Hepatocyte (in vitro differentiated cells): Measurements from ENCODE around the gene PLXNB2. TPM values are rescaled to one million over a fixed set of nuclear protein-coding genes. Genes with fewer than 3 reads are reported as not detected.

ENCODE experiments used
- DNase-seq: peaks from one replicate; pipeline ENCODE4 v3.0.0-alpha.2; 2016; ENCODE audit warnings: low spot score
- H2AFZ ChIP-seq: fragments of 200-600 bp; sonication (generic); 2 replicates; pipeline ENCODE4 v1.6.0; 2016; ENCODE audit warnings: antibody characterized with exemption, mild to moderate bottlenecking
- H3K27ac ChIP-seq: fragments of 200-600 bp; sonication (generic); 2 replicates; pipeline ENCODE4 v1.5.1; 2016; ENCODE audit warnings: mild to moderate bottlenecking
- H3K27me3 ChIP-seq: fragments of 200-600 bp; sonication (generic); 2 replicates; pipeline ENCODE4 v1.6.1; 2016
- H3K36me3 ChIP-seq: fragments of 200-600 bp; sonication (generic); replicated peaks from 2 replicates; pipeline ENCODE4 v1.5.1; 2016; ENCODE audit warnings: low read depth; ENCODE audit not compliant: insufficient read depth
- H3K4me1 ChIP-seq: fragments of 200-600 bp; sonication (generic); 2 replicates; pipeline ENCODE4 v1.5.1; 2016; ENCODE audit warnings: mild to moderate bottlenecking, moderate library complexity; ENCODE audit not compliant: insufficient read depth
- H3K4me2 ChIP-seq: fragments of 200-600 bp; sonication (generic); 2 replicates; pipeline ENCODE4 v1.6.0; 2016
- H3K4me3 ChIP-seq: fragments of 200-600 bp; sonication (generic); 2 replicates; pipeline ENCODE4 v1.5.1; 2016; ENCODE audit warnings: mild to moderate bottlenecking
- H3K79me2 ChIP-seq: fragments of 200-600 bp; sonication (generic); 2 replicates; pipeline ENCODE4 v1.6.0; 2017; ENCODE audit warnings: mild to moderate bottlenecking
- H3K9me2 ChIP-seq: fragments of 200-600 bp; sonication (generic); replicated peaks from 2 replicates; pipeline ENCODE4 v1.6.0; 2017; ENCODE audit warnings: mild to moderate bottlenecking; ENCODE audit not compliant: insufficient read depth
- H3K9me3 ChIP-seq: fragments of 200-600 bp; sonication (generic); 2 replicates; pipeline ENCODE4 v1.5.1; 2016; ENCODE audit warnings: low read depth, mild to moderate bottlenecking
- H4K20me1 ChIP-seq: fragments of 200-600 bp; sonication (generic); 2 replicates; pipeline ENCODE4 v1.6.0; 2016; ENCODE audit warnings: mild to moderate bottlenecking; ENCODE audit not compliant: insufficient read depth, poor library complexity, severe bottlenecking
- EZH2 ChIP-seq: fragments of 200-600 bp; sonication (generic); IDR thresholded peaks from 2 replicates; pipeline ENCODE4 v1.6.1; 2016; ENCODE audit warnings: antibody characterized with exemption, mild to moderate bottlenecking, borderline replicate concordance
- EZH2phosphoT487 ChIP-seq: fragments of 200-600 bp; sonication (generic); IDR thresholded peaks from one replicate; pipeline ENCODE4 v1.6.1; 2018; ENCODE audit warnings: antibody characterized with exemption, mild to moderate bottlenecking, low read depth, moderate library complexity; ENCODE audit not compliant: unreplicated experiment, severe bottlenecking
- WGBS: methylation state at CpG from one replicate; pipeline ENCODE4 v1.1.6; 2016; ENCODE audit warnings: low lambda C conversion rate; ENCODE audit errors: missing lambda C conversion rate; 5-methylcytosine and 5-hydroxymethylcytosine counted together
- polyA plus RNA-seq: library from polyadenylated mRNA; unstranded; fragments of >200 nt; fragmentation: Nextera tagmentation; extraction: Ambion mirVana; gene quantifications from 2 replicates; pipeline ENCODE4 v1.2.1, GENCODE V29; 2016
- total RNA-seq: library from RNA; depleted of rRNA; stranded (reverse); fragments of >200 nt; gene quantifications from 2 replicates; pipeline ENCODE4 v1.2.3, GENCODE V29; 2014
- TF ChIP-seq, protein P1 (sequence below): fragments of 200-600 bp; sonication (generic); IDR thresholded peaks from 2 replicates; pipeline ENCODE4 v1.5.1; 2016; ENCODE audit warnings: antibody characterized with exemption, mild to moderate bottlenecking; ENCODE audit not compliant: poor library complexity

Gene PLXNB2
- total and polyA plus RNA-seq, 2 experiments from 2014 or later, result 113 to 147 TPM

DNA sequence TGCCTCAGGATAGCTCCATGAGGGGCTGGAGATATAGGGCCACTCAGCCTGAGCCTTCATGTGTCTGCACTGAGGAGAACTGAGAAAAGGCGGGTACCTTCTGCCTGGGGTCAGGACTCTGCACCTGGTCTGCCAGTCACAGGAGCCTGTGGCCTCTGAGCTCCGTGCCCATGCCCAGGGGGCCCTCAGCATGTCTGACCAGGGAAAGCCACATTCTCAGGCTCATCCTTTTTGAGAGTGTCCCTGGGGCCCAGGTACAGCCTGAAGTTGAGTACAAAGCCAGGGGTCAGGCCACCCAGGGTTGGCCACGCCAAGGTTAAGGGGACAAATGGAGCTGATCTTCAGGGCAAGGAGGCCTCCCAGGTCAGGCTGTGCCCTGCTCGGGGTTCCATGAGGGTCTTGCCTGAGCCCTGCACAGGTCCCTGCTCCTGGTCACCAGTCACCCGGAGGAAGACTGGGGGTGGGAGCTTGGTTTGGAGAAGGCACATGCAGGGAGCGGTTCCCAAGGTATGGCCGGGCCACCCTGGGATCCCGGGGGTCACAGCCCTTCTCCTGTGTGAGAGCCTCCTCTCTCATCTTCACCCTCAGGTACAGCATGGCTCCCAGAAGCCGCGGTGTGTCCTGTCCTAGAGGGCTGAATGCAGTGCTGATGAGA, 13.4 kb upstream of the PLXNB2 start:
- no peak overlapping the region for H3K4me3 ChIP-seq
- H3K79me2 ChIP-seq, result no peaks in the 10 kb centered on the region
- no peaks in the 10 kb centered on the region for H3K36me3 ChIP-seq
- WGBS, result 91% methylated on average over 10 of the region's 10 CpGs
- DNase-seq, result no peak
- H3K4me2 ChIP-seq, result no peak overlapping the region
- no peaks in the 10 kb centered on the region for H4K20me1 ChIP-seq
- H3K4me1 ChIP-seq, result no peaks in the 10 kb centered on the region
- no peak overlapping the region for H3K27ac ChIP-seq
- TF ChIP-seq EZH2phosphoT487 (no peak), EZH2 (no peak)
- TF ChIP-seq, protein P1, sequence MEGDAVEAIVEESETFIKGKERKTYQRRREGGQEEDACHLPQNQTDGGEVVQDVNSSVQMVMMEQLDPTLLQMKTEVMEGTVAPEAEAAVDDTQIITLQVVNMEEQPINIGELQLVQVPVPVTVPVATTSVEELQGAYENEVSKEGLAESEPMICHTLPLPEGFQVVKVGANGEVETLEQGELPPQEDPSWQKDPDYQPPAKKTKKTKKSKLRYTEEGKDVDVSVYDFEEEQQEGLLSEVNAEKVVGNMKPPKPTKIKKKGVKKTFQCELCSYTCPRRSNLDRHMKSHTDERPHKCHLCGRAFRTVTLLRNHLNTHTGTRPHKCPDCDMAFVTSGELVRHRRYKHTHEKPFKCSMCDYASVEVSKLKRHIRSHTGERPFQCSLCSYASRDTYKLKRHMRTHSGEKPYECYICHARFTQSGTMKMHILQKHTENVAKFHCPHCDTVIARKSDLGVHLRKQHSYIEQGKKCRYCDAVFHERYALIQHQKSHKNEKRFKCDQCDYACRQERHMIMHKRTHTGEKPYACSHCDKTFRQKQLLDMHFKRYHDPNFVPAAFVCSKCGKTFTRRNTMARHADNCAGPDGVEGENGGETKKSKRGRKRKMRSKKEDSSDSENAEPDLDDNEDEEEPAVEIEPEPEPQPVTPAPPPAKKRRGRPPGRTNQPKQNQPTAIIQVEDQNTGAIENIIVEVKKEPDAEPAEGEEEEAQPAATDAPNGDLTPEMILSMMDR, result no peak
- H3K27me3 ChIP-seq, result no peaks in the 10 kb centered on the region
- no peak overlapping the region for H2AFZ ChIP-seq
- H3K9me3 ChIP-seq, result no peaks in the 10 kb centered on the region
- H3K9me2 ChIP-seq, result no peaks in the 10 kb centered on the region

DNA sequence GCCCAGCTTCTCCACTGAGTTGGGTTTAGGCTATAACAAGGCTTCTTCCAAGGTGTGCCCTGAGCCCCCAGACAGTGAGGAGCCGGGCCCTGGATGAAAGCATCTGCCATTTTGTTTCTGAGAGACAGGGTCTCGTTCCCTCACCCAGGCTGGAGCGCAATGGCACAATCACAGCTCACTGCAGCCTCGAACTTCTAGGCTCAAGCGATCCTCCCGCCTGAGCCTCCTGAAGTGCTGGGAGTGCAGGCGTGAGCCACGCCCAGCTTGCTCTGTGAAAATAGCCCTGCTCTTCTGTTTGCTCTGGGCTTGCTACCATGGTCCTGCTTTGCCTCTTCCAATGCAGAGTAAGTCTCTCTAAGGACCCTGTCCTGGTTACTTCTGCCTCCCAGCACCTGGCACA, 12.7 kb upstream of the PLXNB2 start:
- Histone ChIP-seq H3K9me2 (no peaks in the 10 kb centered on the region), H2AFZ (no peak overlapping the region), H3K4me2 (no peak overlapping the region), H3K36me3 (no peaks in the 10 kb centered on the region), H3K27me3 (no peaks in the 10 kb centered on the region), H3K9me3 (no peaks in the 10 kb centered on the region), H3K4me3 (no peak overlapping the region), H3K79me2 (no peaks in the 10 kb centered on the region), H3K4me1 (no peaks in the 10 kb centered on the region), H3K27ac (no peak overlapping the region), H4K20me1 (no peaks in the 10 kb centered on the region)
- no peak for DNase-seq
- 93% methylated on average over 8 of the region's 8 CpGs for WGBS
- TF ChIP-seq EZH2, result no peak
- TF ChIP-seq EZH2phosphoT487, result no peak
- TF ChIP-seq, protein P1, result no peak

DNA sequence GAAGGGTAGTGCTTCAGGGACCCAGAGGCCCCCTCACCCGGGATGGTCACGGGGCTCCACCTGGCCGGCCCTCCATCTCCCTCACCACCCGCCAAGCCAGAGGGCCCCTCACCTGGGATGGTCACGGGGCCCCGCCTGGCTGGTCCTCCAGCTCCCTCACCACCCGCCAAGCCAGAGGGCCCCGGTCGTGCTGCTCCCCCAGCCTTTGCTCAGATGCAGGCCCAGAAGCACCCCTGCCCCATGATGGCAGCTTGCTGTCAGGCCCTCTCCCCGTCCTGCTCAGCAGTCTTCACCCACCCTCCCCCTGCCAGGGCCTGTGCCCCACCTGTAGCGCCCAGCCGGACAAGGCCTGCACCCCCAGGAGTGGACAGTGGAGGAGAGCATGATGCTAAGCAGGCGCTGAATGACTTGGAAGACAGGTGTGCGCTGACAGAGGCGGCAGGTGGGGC, 12.1 kb upstream of the PLXNB2 start:
- Histone ChIP-seq H3K36me3 (no peaks in the 10 kb centered on the region), H3K9me3 (no peaks in the 10 kb centered on the region), H4K20me1 (no peaks in the 10 kb centered on the region), H3K4me1 (no peaks in the 10 kb centered on the region), H2AFZ (no peak overlapping the region), H3K27me3 (no peaks in the 10 kb centered on the region), H3K79me2 (no peaks in the 10 kb centered on the region), H3K27ac (no peak overlapping the region), H3K4me2 (no peak overlapping the region), H3K9me2 (no peaks in the 10 kb centered on the region), H3K4me3 (no peak overlapping the region)
- 96% methylated on average over 12 of the region's 15 CpGs for WGBS
- no peak for DNase-seq
- TF ChIP-seq EZH2phosphoT487, result no peak
- TF ChIP-seq EZH2, result no peak
- TF ChIP-seq, protein P1, result no peak
